GM21825 (cell line): ENCODE measurements around the gene ZEB2.

Source experiments
- ATAC-seq: cut with Tn5 transposase; IDR thresholded peaks from one replicate; pipeline ENCODE4 v1.9.1; 2021; ENCODE audit warnings: mild to moderate bottlenecking, moderate library complexity; ENCODE audit not compliant: unreplicated experiment

The ZEB2 gene

DNA sequence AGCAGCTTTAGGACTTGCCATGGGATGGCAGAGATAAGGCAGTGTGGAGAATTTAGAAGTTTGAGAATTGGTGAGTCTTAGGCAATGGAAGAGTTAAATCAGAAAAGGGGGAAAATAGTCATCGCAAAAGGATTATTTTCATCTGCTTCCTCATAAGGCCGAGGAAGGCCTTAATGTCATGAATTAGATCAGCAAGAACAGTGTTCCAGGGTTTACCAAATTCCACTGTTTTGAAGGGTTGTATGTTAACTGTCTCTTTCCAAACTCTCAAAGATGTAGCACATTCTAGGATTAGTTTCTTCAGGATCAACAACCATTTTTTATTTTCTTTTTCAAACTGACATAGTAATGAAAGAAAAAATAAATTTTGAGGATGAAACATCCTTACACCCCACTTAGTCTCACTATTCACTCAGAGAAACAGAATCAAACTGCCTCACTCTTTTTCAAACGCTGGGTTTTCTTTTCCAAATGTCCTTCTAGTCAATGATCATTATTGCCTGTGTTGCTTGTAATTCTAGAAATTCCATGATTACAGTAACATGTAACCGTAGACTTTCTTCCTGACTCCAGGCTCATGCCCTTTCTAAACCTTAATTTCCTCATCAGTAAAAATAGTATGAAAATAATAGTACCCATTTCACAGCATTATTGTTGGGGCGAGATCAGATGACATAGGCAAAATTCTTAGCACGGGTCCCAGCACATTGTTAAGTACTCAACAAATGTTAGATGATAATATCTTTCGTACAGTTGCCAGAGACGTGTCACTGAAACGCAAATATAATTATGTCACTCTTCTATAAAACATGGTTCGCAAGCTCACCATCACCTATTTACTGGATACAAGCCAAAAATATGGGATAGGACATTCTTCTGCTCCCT is 23.6 kb downstream of the ZEB2 start:
- no peak for ATAC-seq

GRCh38 chr2:144495227-144496091 is 24.5 kb downstream of the ZEB2 start:
- ATAC-seq = no peak

GRCh38 chr2:144493027-144493809 is 26.7 kb downstream of the ZEB2 start:
- no peak for ATAC-seq

DNA sequence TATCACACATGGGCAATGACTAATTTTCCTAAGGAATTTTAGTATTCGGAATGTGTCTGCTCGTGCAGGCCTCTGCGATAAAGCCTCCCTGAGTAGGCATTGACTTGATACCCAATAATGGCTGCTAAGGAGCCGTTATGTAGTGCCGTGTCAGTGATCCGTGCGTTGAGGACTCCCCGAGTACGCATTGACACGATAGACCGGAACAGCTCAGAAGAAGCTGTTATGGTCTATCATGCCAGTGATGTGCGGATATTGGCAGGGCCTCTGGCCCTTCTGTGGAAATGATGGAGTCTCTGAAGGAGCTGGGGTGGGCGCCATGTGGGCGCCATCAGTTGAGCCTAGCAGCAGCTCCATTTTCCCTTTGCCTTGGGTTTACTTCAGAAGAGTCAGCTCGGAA is 29.1 kb downstream of the ZEB2 start:
- no peak for ATAC-seq

- no peak for ATAC-seq
These were observed 29.9 kb downstream of the ZEB2 start for GRCh38 chr2:144490017-144490416.

DNA sequence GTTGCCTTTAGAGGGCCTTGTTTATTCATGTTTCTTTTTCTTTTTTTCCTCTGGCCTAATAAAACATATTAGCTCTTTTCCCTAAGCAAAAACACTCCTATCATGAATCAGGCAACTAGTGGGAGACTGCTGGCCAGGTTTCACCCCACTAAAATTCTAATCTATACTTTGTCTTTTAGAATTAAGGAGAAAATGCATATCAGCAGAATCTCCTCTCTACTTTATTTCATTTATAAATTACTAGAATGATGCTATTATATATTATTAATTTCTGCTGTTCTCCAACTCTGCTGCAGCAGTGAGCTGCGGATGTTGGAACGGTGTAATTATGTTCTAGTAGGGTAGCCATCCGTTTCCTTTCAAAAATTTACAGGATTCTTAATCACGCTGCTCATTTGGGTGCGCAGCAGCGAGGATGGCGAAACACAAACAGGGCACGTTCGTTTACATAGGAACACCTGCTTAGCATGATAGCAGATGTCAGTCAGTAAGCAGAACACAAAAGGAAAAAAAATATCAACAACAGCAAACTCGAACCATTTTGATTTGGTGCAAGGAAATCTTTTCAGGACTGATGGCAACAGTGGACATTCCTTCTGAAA is 30.5 kb downstream of the ZEB2 start:
- no peak for ATAC-seq

DNA sequence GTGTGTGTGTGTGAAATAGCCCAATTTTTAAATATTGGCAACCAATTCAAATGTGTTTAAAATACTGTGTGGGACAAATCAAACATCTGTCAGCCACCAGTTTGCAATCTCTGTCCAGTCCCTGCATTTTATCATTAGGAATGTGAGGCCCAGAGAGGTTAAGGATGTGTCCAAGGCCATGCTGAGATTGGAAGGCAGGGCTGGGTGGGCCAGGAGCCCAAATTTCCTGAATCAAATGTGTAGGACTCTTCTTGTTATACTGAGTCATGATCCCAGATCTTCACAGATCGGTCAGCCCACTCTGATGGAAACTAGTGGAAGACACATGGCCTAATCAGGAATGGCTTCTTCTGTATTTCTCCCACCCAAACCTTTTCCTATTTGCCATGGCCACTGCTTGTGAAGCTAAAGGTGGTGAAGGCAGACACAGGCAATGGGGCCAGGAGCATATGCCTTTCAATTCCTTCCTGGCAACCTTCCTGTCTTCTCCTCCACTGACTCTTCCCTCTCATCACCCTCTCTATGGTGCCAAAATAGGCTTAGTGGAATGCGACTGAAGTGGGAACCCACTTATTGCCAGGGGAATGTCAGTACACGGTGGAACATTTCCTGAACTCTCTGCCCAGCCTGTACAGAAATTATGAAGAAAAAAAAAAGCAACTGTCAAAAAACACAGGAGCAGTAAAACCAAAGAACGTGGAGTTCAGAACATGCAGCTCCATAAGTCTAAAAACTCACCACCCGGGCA is 35.5 kb downstream of the ZEB2 start:
- ATAC-seq = no peak

GRCh38 chr2:144481666-144482065 is 38.3 kb downstream of the ZEB2 start:
- no peak for ATAC-seq

DNA sequence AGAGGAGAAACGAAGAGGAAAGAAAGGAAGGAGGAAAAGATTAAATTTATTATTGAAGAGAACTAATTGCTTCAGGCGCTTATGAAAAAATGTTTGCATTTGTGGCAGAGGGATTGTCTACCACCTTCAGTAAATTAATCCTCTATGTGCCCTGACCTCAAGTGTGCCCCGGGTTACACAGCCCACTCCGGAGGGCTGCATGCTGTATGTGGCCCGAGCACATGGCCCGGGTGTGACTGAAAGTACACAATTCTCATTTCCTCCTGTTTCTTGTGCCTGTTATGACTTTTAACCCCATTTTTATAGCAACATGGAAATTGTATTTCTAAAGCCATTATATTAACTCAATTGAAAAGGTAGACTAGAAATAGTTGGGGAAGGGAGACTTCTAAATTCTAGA is 38.8 kb downstream of the ZEB2 start:
- ATAC-seq = no peak

- no peak for ATAC-seq
These were observed 39.6 kb downstream of the ZEB2 start for GRCh38 chr2:144480285-144480684.

- no peak for ATAC-seq
These were observed 40.3 kb downstream of the ZEB2 start for GRCh38 chr2:144479659-144480058.

DNA sequence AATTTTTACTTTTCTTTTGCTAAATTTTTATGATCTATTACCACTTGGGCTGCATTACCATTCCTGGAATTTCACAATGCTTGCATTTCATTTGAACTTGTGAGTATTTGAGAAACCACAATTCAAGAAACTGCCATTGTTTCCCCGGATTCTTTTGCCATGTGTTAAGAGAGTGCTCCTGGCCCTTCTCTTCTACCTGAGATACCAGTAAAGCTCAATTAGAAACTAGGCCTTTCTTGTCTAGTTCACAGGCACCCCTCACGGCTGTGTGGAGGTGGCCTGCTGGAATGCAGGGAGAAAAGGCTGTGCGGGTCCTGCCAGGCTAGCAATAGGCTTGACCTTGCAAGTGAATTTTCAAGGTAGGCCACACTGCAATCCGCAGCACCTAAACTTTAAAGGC is 40.8 kb downstream of the ZEB2 start:
- ATAC-seq = no peak

DNA sequence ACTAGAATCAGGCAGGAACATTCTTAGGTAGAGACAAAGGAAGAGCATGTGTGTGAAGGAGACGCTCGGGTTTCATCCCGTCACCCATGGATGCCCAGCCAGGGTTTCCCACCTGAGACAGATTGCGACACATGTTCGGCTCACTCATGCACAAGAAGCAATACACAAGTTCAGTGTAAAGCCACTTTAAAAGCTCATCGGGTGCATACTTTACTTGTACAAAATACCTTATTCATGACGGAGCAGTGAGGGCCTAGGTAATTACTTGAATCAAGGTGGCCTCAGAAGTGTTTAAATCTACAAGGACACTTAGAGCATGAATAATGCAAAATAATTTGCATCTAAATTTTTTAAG is 42.0 kb downstream of the ZEB2 start:
- ATAC-seq = no peak

GRCh38 chr2:144477281-144477956 is 42.5 kb downstream of the ZEB2 start:
- ATAC-seq = no peak

GRCh38 chr2:144476682-144477081 is 43.2 kb downstream of the ZEB2 start:
- ATAC-seq = no peak

DNA sequence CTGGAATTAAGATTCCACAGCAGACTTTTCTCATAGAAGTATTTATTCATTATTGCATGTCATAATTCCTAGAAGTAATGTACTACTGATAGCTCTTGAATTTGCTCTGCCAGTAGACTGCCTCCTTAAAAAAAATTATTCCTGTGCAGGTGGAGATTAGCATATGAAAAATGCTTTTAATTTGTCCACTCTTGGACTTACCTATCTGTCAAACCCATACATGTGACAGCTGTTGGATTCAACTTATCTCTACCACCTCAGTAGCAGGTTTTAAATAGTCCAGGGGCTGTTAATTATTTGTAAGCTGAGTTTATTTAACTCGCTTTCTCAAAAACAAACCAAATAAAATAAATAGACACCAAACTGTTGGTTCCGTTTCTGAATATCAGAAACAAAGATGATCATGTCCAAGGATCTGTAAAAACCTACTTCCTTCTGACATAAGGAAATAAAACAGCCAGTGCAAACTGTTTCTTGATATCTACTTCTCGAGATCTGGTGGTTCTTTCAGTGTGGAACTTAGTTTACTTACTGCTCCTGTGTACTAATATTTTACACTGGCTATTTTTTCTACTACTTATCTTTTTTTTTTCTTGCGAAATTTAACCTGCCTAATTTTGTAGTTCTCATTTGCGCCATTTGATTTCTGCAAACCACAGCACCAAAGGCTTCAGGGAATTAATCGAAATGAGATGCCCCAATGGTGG is 44.2 kb downstream of the ZEB2 start:
- no peak for ATAC-seq

GRCh38 chr2:144475044-144475443 is 44.9 kb downstream of the ZEB2 start:
- no peak for ATAC-seq

- ATAC-seq = no peak
These were observed 45.9 kb downstream of the ZEB2 start for GRCh38 chr2:144474017-144474416.

DNA sequence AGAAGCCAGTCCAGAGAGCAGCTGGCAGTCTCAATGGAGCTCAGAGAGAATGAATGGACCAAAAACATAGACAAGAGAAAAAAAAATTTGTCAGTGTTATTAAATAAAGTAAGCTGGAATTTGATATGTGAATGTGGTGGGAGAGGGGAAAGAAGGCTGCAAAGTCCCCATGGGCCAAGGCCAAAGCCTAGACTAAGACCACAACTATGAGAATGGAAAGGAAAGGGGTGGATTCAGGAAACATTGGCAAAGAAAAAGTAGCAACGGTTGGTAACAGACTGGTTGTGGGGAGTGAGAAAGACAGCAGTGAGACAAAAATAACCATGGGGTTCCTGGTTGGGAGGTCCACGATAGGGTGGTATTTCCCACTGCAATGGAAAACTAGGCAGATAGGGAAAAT is 47.0 kb downstream of the ZEB2 start:
- ATAC-seq = no peak
